Activated CD8-positive, alpha-beta T cell treated with anti-CD3 and anti-CD28 coated beads for 36 hours (primary cell): ENCODE measurements around the gene EXOC4. TPM values are rescaled to one million over a fixed set of nuclear protein-coding genes. Genes with fewer than 3 reads are reported as not detected.

ENCODE experiments used
- ATAC-seq: fragments of 200-7000 bp; cut with Tn5 transposase; one replicate; pipeline ENCODE4 v1.10.0; 2021; ENCODE audit warnings: mild to moderate bottlenecking, moderate library complexity
- CTCF ChIA-PET: fragments of 350-600 bp; sonication (Branson Sonifier 250); formaldehyde crosslinking; loops from one replicate; lab custom pipeline; 2021; ENCODE audit warnings: antibody characterized with exemption; lab: Charles Lee
- POLR2A ChIA-PET: fragments of 350-600 bp; sonication (Branson Sonifier 250); formaldehyde crosslinking; loops from one replicate; lab custom pipeline; 2021; ENCODE audit warnings: antibody characterized with exemption; lab: Charles Lee
- DNase-seq: peaks from one replicate; pipeline ENCODE4 v3.0.0-alpha.2; 2020
- H3K27ac Mint-ChIP-seq: one replicate; pipeline ENCODE4 v1.8.0; 2021; ENCODE audit warnings: mild to moderate bottlenecking, mixed read lengths
- H3K27me3 Mint-ChIP-seq: one replicate; pipeline ENCODE4 v1.8.0; 2021; ENCODE audit warnings: mixed read lengths
- H3K36me3 Mint-ChIP-seq: one replicate; pipeline ENCODE4 v1.8.0; 2021; ENCODE audit warnings: low read depth, mixed read lengths
- H3K4me1 Mint-ChIP-seq: one replicate; pipeline ENCODE4 v1.8.0; 2021; ENCODE audit warnings: low read depth, mixed read lengths
- H3K4me3 Mint-ChIP-seq: one replicate; pipeline ENCODE4 v1.8.0; 2021; ENCODE audit warnings: mild to moderate bottlenecking, moderate library complexity, mixed read lengths
- H3K9me3 Mint-ChIP-seq: one replicate; pipeline ENCODE4 v1.8.0; 2021; ENCODE audit warnings: mixed read lengths
- CTCF ChIP-seq: fragments of 200-600 bp; IDR thresholded peaks from one replicate; pipeline ENCODE4 v1.8.0; 2022; ENCODE audit warnings: antibody characterized with exemption, mild to moderate bottlenecking
- intact Hi-C: fragments of 100-400 bp; cut with micrococcal nuclease; formaldehyde crosslinking; loops from one replicate; pipeline ENCODE4 v1.10.0; 2022
- total RNA-seq, 2 experiments: library from RNA; stranded (reverse); gene quantifications; one replicate each; pipeline ENCODE4 v1.2.3, GENCODE V29; 2021

The EXOC4 gene
- total RNA-seq, 2 experiments from 2014 or later = 54.1 to 61.7 TPM

- Mint-ChIP-seq H3K4me1 (no peaks in the 10 kb centered on the region), H3K27me3 (no peaks in the 10 kb centered on the region), H3K36me3 (no peaks in the 10 kb centered on the region), H3K4me3 (no peak overlapping the region), H3K27ac (no peak overlapping the region), H3K9me3 (no peaks in the 10 kb centered on the region)
- ATAC-seq = no peak
- TF ChIP-seq CTCF = no peak
- DNase-seq = no peak
- ChIA-PET POLR2A (no interaction called here), CTCF (no interaction called here)
- intact Hi-C loops = no loop called here
Observed at GRCh38 chr7:133801341-133801740, 548.5 kb downstream of the EXOC4 start.

- Mint-ChIP-seq H3K9me3 (no peaks in the 10 kb centered on the region), H3K4me1 (no peaks in the 10 kb centered on the region), H3K27ac (no peak overlapping the region), H3K27me3 (no peaks in the 10 kb centered on the region), H3K36me3 (no peaks in the 10 kb centered on the region), H3K4me3 (no peak overlapping the region)
- no peak for TF ChIP-seq CTCF
- CTCF ChIA-PET = no interaction called here
- intact Hi-C loops = no loop called here
- ATAC-seq (no peak), DNase-seq (no peak)
- POLR2A ChIA-PET = no interaction called here
Observed at GRCh38 chr7:133804127-133804526, 551.2 kb downstream of the EXOC4 start.

- intact Hi-C loops = no loop called here
- Mint-ChIP-seq H3K36me3 (no peaks in the 10 kb centered on the region), H3K27me3 (no peaks in the 10 kb centered on the region), H3K4me3 (no peak overlapping the region), H3K9me3 (no peaks in the 10 kb centered on the region), H3K4me1 (no peaks in the 10 kb centered on the region), H3K27ac (no peak overlapping the region)
- ChIA-PET CTCF (no interaction called here), POLR2A (no interaction called here)
- DNase-seq (no peak), ATAC-seq (no peak)
- no peak for TF ChIP-seq CTCF
Observed at GRCh38 chr7:133805426-133805825, 552.5 kb downstream of the EXOC4 start.

GRCh38 chr7:133807624-133808492 is 555.0 kb downstream of the EXOC4 start:
- H3K36me3 Mint-ChIP-seq = no peaks in the 10 kb centered on the region
- no peaks in the 10 kb centered on the region for H3K27me3 Mint-ChIP-seq
- no peaks in the 10 kb centered on the region for H3K4me1 Mint-ChIP-seq
- no peaks in the 10 kb centered on the region for H3K9me3 Mint-ChIP-seq
- ChIA-PET POLR2A (interaction anchor here (1.0 kb wide), 1 partner anchor 13 kb away, joined by 3 read pairs; no protein-coding TSS in a partner anchor), CTCF (interaction anchor here (1.6 kb wide), 1 partner anchor 333 kb away, joined by 3 read pairs; no protein-coding TSS in a partner anchor)
- TF ChIP-seq CTCF = no peak
- ATAC-seq = no peak
- DNase-seq = no peak
- H3K4me3 Mint-ChIP-seq = no peak overlapping the region
- intact Hi-C loops = no loop called here
- H3K27ac Mint-ChIP-seq = no peak overlapping the region

- no peak overlapping the region for H3K27ac Mint-ChIP-seq
- no peaks in the 10 kb centered on the region for H3K4me1 Mint-ChIP-seq
- ATAC-seq (no peak), DNase-seq (no peak)
- intact Hi-C loops = no loop called here
- no peaks in the 10 kb centered on the region for H3K9me3 Mint-ChIP-seq
- POLR2A ChIA-PET = no interaction called here
- H3K36me3 Mint-ChIP-seq = no peaks in the 10 kb centered on the region
- no peak for TF ChIP-seq CTCF
- no peaks in the 10 kb centered on the region for H3K27me3 Mint-ChIP-seq
- H3K4me3 Mint-ChIP-seq = no peak overlapping the region
- CTCF ChIA-PET = no interaction called here
Observed at GRCh38 chr7:133808493-133808866, 555.6 kb downstream of the EXOC4 start.
